ENCODE results near the gene SLC16A11.

- TF ChIP-seq CTCF (IDR thresholded peaks at IDR 0.05), result no peak
- no peak for TF ChIP-seq POLR2A (IDR thresholded peaks at IDR 0.05)
Measured at GRCh38 chr17:7078711-7079110, 34.8 kb upstream of the SLC16A11 start.
